HCT116 (cell line): Measurements from ENCODE around the gene GTF2IRD1. TPM values are rescaled to one million over a fixed set of nuclear protein-coding genes. Genes with fewer than 3 reads are reported as not detected.
"Not testable (repeated sequence)": the region's sequence is repeated elsewhere in the genome, so short reads cannot be mapped to it uniquely, and the experiment has no call there.

Experiments
- ATAC-seq: fragments of 200-7000 bp; cut with Tn5 transposase; 2 replicates; pipeline ENCODE4 v1.9.1; 2020; ENCODE audit warnings: mild to moderate bottlenecking, moderate library complexity
- BruUV-seq: library from RNA; stranded (reverse); fragments of 400-500 nt; replicated peaks from 2 replicates; lab custom pipeline; 2021; lab: Mats Ljungman, UMichigan
- CTCF ChIA-PET: fragments of 300-600 bp; sonication (Branson Sonifier 250); formaldehyde crosslinking; loops from one replicate; lab custom pipeline; 2021; ENCODE audit warnings: antibody characterized with exemption; lab: Charles Lee
- POLR2A ChIA-PET: fragments of 300-600, 350-600 bp; sonication (Branson Sonifier 250); formaldehyde crosslinking; loops from one replicate; lab custom pipeline; 2021; ENCODE audit warnings: antibody characterized with exemption; lab: Charles Lee
- RAD21 ChIA-PET, 2 experiments: fragments of 300-600 bp; sonication (Branson Sonifier 250); formaldehyde crosslinking; loops; one replicate each; lab custom pipeline; 2023; ENCODE audit warnings: low total read pairs in 2 of 2; ENCODE audit not compliant: uncharacterized antibody in 2 of 2, unreplicated experiment in 2 of 2, low non-redundant PET in 1 of 2; lab: Charles Lee
- DNase-seq: peaks from one replicate; pipeline ENCODE4 v3.0.0-alpha.2; 2010; ENCODE audit warnings: low read depth, low spot score
- H2AFZ ChIP-seq: fragments of 200-600 bp; shearing (Covaris generic), sonication (generic); 2 replicates; pipeline ENCODE4 v1.6.1; 2017; ENCODE audit warnings: low read depth, mixed run types, mixed read lengths, antibody characterized with exemption, low read length; ENCODE audit not compliant: poor library complexity, severe bottlenecking
- H3K27ac ChIP-seq: 2 replicates; pipeline ENCODE4 v1.5.1; 2012; ENCODE audit warnings: low read depth, low read length
- H3K27me3 ChIP-seq: fragments of 200-600 bp; sonication (generic); 2 replicates; pipeline ENCODE4 v1.6.1; 2016; ENCODE audit warnings: mixed run types, low read length, mixed read lengths; ENCODE audit not compliant: insufficient read depth
- H3K36me3 ChIP-seq, 2 experiments: fragments of 200-500 bp in 1 of 2; fragments of 200-600 bp in 1 of 2; sonication (Bioruptor generic) in 1 of 2; sonication (generic) in 1 of 2; 2 replicates each; pipeline versions ENCODE4 v1.5.1 to v1.6.1; 2014 to 2016; ENCODE audit warnings: low read length in 2 of 2, inconsistent platforms in 1 of 2, mixed read lengths in 1 of 2, mixed run types in 1 of 2; ENCODE audit not compliant: insufficient read depth in 2 of 2, control insufficient read depth in 1 of 2
- H3K4me1 ChIP-seq, 2 experiments: fragments of 200-600 bp in 1 of 2; sonication (generic) in 1 of 2; 2 replicates each; pipeline versions ENCODE4 v1.5.1 to v1.6.1; 2012 to 2017; ENCODE audit warnings: low read length in 2 of 2, inconsistent platforms in 1 of 2, mild to moderate bottlenecking in 1 of 2, mixed read lengths in 1 of 2, mixed run types in 1 of 2, moderate library complexity in 1 of 2; ENCODE audit not compliant: insufficient read depth in 2 of 2, control insufficient read depth in 1 of 2
- H3K4me2 ChIP-seq: fragments of 200-600 bp; sonication (generic); 2 replicates; pipeline ENCODE4 v1.6.1; 2017; ENCODE audit warnings: mixed run types, low read length, mixed read lengths
- H3K4me3 ChIP-seq, 2 experiments: fragments of 200-600 bp in 1 of 2; sonication (generic) in 1 of 2; replicated peaks in 1 of 2; 2 replicates each; pipeline ENCODE4 v1.5.1; 2011 to 2016; ENCODE audit warnings: low read length in 2 of 2, control low read depth in 1 of 2, low read depth in 1 of 2, mild to moderate bottlenecking in 1 of 2, mixed read lengths in 1 of 2, mixed run types in 1 of 2
- H3K79me2 ChIP-seq: fragments of 200-600 bp; sonication (generic); 2 replicates; pipeline ENCODE4 v1.6.1; 2017; ENCODE audit warnings: mild to moderate bottlenecking, mixed run types, low read length, moderate library complexity, mixed read lengths; ENCODE audit not compliant: insufficient read depth
- H3K9ac ChIP-seq: fragments of 200-600 bp; sonication (generic); 2 replicates; pipeline ENCODE4 v1.6.1; 2016; ENCODE audit warnings: low read length, mixed read lengths
- H3K9me2 ChIP-seq: fragments of 200-600 bp; sonication (generic), shearing (Covaris generic); 2 replicates; pipeline ENCODE4 v1.6.1; 2017; ENCODE audit warnings: mixed run types, mild to moderate bottlenecking, moderate library complexity; ENCODE audit not compliant: insufficient read depth
- H3K9me3 ChIP-seq, 2 experiments: fragments of 200-500 bp in 1 of 2; fragments of 200-600 bp in 1 of 2; sonication (Bioruptor generic) in 1 of 2; sonication (generic) in 1 of 2; 2 replicates each; pipeline ENCODE4 v1.6.1; 2014 to 2017; ENCODE audit warnings: low read length in 2 of 2, mixed read lengths in 2 of 2, inconsistent platforms in 1 of 2, low read depth in 1 of 2, mild to moderate bottlenecking in 1 of 2, mixed run types in 1 of 2, moderate library complexity in 1 of 2; ENCODE audit not compliant: control insufficient read depth in 1 of 2, insufficient read depth in 1 of 2
- H4K20me1 ChIP-seq: fragments of 200-600 bp; sonication (generic), shearing (Covaris generic); 2 replicates; pipeline ENCODE4 v1.6.1; 2017; ENCODE audit warnings: mixed run types, mild to moderate bottlenecking, moderate library complexity; ENCODE audit not compliant: insufficient read depth
- JUND ChIP-seq: IDR thresholded peaks from 2 replicates; pipeline ENCODE4 v1.6.1; 2012
- POLR2AphosphoS5 ChIP-seq: IDR thresholded peaks from 2 replicates; pipeline ENCODE4 v1.6.1; 2011; ENCODE audit warnings: mild to moderate bottlenecking, low read depth, low read length, moderate library complexity
- REST ChIP-seq: IDR thresholded peaks from 2 replicates; pipeline ENCODE4 v1.6.1; 2012; ENCODE audit warnings: low read depth
- SIN3A ChIP-seq: IDR thresholded peaks from 2 replicates; pipeline ENCODE4 v1.6.1; 2012; ENCODE audit warnings: low read depth
- TCF7L2 ChIP-seq: IDR thresholded peaks from 2 replicates; pipeline ENCODE4 v1.7.0; 2011; ENCODE audit warnings: borderline replicate concordance, inconsistent platforms; ENCODE audit not compliant: insufficient read depth, insufficient read length; ENCODE audit errors: extremely low read depth
- YY1 ChIP-seq: IDR thresholded peaks from 2 replicates; pipeline ENCODE4 v1.6.1; 2011; ENCODE audit warnings: low read length, low read depth, moderate library complexity, mild to moderate bottlenecking; ENCODE audit not compliant: insufficient replicate concordance; ENCODE audit errors: extremely low read depth
- intact Hi-C: fragments of 100-400 bp; cut with micrococcal nuclease; formaldehyde crosslinking; loops from 2 replicates; pipeline ENCODE4 v1.10.0; 2022
- total RNA-seq: library from RNA; stranded (reverse); gene quantifications from one replicate; pipeline ENCODE4 v1.2.1, GENCODE V29; 2021; ENCODE audit not compliant: unreplicated experiment

GTF2IRD1 gene
- total RNA-seq, 1 experiment from 2014 or later: 34.5 TPM

GRCh38 chr7:74439541-74439940 lies 14.2 kb upstream of the GTF2IRD1 start:
- Histone ChIP-seq H3K36me3 (no peaks in the 10 kb centered on the region), H4K20me1 (no peaks in the 10 kb centered on the region), H2AFZ (no peak overlapping the region), H3K79me2 (no peaks in the 10 kb centered on the region), H3K27me3 (no peaks in the 10 kb centered on the region), H3K4me3 (no peak overlapping the region), H3K4me1 (peaks cover 0 to 10% of the 10 kb centered on the region in 2 experiments; a peak in 2 of 4 replicates), H3K9ac (no peak overlapping the region), H3K27ac (no peak overlapping the region), H3K9me2 (no peaks in the 10 kb centered on the region), H3K4me2 (no peak overlapping the region), H3K9me3 (peaks cover 0 to 4% of the 10 kb centered on the region in 2 experiments; a peak in 1 of 4 replicates)
- CTCF ChIA-PET: interaction anchor here (1.6 kb wide), 1 partner anchor 10 kb away, joined by 5 read pairs; no protein-coding TSS in a partner anchor
- RAD21 ChIA-PET: no interaction called here
- TF ChIP-seq SIN3A: no peak
- no peak for TF ChIP-seq TCF7L2
- no peak for TF ChIP-seq REST
- no peak for TF ChIP-seq YY1
- TF ChIP-seq POLR2AphosphoS5: no peak
- TF ChIP-seq JUND: no peak
- POLR2A ChIA-PET: no interaction called here
- intact Hi-C loops: loop anchor here (5.0 kb wide), 1 partner anchor 48 kb away; no protein-coding TSS in a partner anchor
- no TSS peak for BruUV-seq
- no peak for DNase-seq
- no peak for ATAC-seq

- H4K20me1 ChIP-seq, BruUV-seq, H3K27ac ChIP-seq, POLR2A ChIA-PET, H3K9me3 ChIP-seq, H3K79me2 ChIP-seq, RAD21 ChIA-PET, ATAC-seq, H3K36me3 ChIP-seq, H3K9me2 ChIP-seq, H3K4me1 ChIP-seq, DNase-seq, H3K27me3 ChIP-seq, H3K9ac ChIP-seq, H3K4me3 ChIP-seq, H3K4me2 ChIP-seq, intact Hi-C loops, H2AFZ ChIP-seq: not testable (repeated sequence)
- CTCF ChIA-PET: interaction anchor here (1.6 kb wide), 1 partner anchor 9 kb away, joined by 5 read pairs; no protein-coding TSS in a partner anchor
These were observed 13.6 kb upstream of the GTF2IRD1 start for GRCh38 chr7:74440143-74440542.
